HCT116 (cell line): ENCODE measurements around the gene SLC25A21. TPM values are rescaled to one million over a fixed set of nuclear protein-coding genes. Genes with fewer than 3 reads are reported as not detected.
"Not testable (repeated sequence)": the region's sequence is repeated elsewhere in the genome, so short reads cannot be mapped to it uniquely, and the experiment has no call there.

Source experiments
- ATAC-seq: fragments of 200-7000 bp; cut with Tn5 transposase; 2 replicates; pipeline ENCODE4 v1.9.1; 2020; ENCODE audit warnings: mild to moderate bottlenecking, moderate library complexity
- BruUV-seq: library from RNA; stranded (reverse); fragments of 400-500 nt; replicated peaks from 2 replicates; lab custom pipeline; 2021; lab: Mats Ljungman, UMichigan
- CTCF ChIA-PET: fragments of 300-600 bp; sonication (Branson Sonifier 250); formaldehyde crosslinking; loops from one replicate; lab custom pipeline; 2021; ENCODE audit warnings: antibody characterized with exemption; lab: Charles Lee
- POLR2A ChIA-PET: fragments of 300-600, 350-600 bp; sonication (Branson Sonifier 250); formaldehyde crosslinking; loops from one replicate; lab custom pipeline; 2021; ENCODE audit warnings: antibody characterized with exemption; lab: Charles Lee
- RAD21 ChIA-PET, 2 experiments: fragments of 300-600 bp; sonication (Branson Sonifier 250); formaldehyde crosslinking; loops; one replicate each; lab custom pipeline; 2023; ENCODE audit warnings: low total read pairs in 2 of 2; ENCODE audit not compliant: uncharacterized antibody in 2 of 2, unreplicated experiment in 2 of 2, low non-redundant PET in 1 of 2; lab: Charles Lee
- DNase-seq: peaks from one replicate; pipeline ENCODE4 v3.0.0-alpha.2; 2010; ENCODE audit warnings: low read depth, low spot score
- H2AFZ ChIP-seq: fragments of 200-600 bp; shearing (Covaris generic), sonication (generic); 2 replicates; pipeline ENCODE4 v1.6.1; 2017; ENCODE audit warnings: low read depth, mixed run types, mixed read lengths, antibody characterized with exemption, low read length; ENCODE audit not compliant: poor library complexity, severe bottlenecking
- H3K27ac ChIP-seq: 2 replicates; pipeline ENCODE4 v1.5.1; 2012; ENCODE audit warnings: low read depth, low read length
- H3K27me3 ChIP-seq: fragments of 200-600 bp; sonication (generic); 2 replicates; pipeline ENCODE4 v1.6.1; 2016; ENCODE audit warnings: mixed run types, low read length, mixed read lengths; ENCODE audit not compliant: insufficient read depth
- H3K36me3 ChIP-seq, 2 experiments: fragments of 200-500 bp in 1 of 2; fragments of 200-600 bp in 1 of 2; sonication (Bioruptor generic) in 1 of 2; sonication (generic) in 1 of 2; 2 replicates each; pipeline versions ENCODE4 v1.5.1 to v1.6.1; 2014 to 2016; ENCODE audit warnings: low read length in 2 of 2, inconsistent platforms in 1 of 2, mixed read lengths in 1 of 2, mixed run types in 1 of 2; ENCODE audit not compliant: insufficient read depth in 2 of 2, control insufficient read depth in 1 of 2
- H3K4me1 ChIP-seq, 2 experiments: fragments of 200-600 bp in 1 of 2; sonication (generic) in 1 of 2; 2 replicates each; pipeline versions ENCODE4 v1.5.1 to v1.6.1; 2012 to 2017; ENCODE audit warnings: low read length in 2 of 2, inconsistent platforms in 1 of 2, mild to moderate bottlenecking in 1 of 2, mixed read lengths in 1 of 2, mixed run types in 1 of 2, moderate library complexity in 1 of 2; ENCODE audit not compliant: insufficient read depth in 2 of 2, control insufficient read depth in 1 of 2
- H3K4me2 ChIP-seq: fragments of 200-600 bp; sonication (generic); 2 replicates; pipeline ENCODE4 v1.6.1; 2017; ENCODE audit warnings: mixed run types, low read length, mixed read lengths
- H3K4me3 ChIP-seq, 2 experiments: fragments of 200-600 bp in 1 of 2; sonication (generic) in 1 of 2; replicated peaks in 1 of 2; 2 replicates each; pipeline ENCODE4 v1.5.1; 2011 to 2016; ENCODE audit warnings: low read length in 2 of 2, control low read depth in 1 of 2, low read depth in 1 of 2, mild to moderate bottlenecking in 1 of 2, mixed read lengths in 1 of 2, mixed run types in 1 of 2
- H3K79me2 ChIP-seq: fragments of 200-600 bp; sonication (generic); 2 replicates; pipeline ENCODE4 v1.6.1; 2017; ENCODE audit warnings: mild to moderate bottlenecking, mixed run types, low read length, moderate library complexity, mixed read lengths; ENCODE audit not compliant: insufficient read depth
- H3K9ac ChIP-seq: fragments of 200-600 bp; sonication (generic); 2 replicates; pipeline ENCODE4 v1.6.1; 2016; ENCODE audit warnings: low read length, mixed read lengths
- H3K9me2 ChIP-seq: fragments of 200-600 bp; sonication (generic), shearing (Covaris generic); 2 replicates; pipeline ENCODE4 v1.6.1; 2017; ENCODE audit warnings: mixed run types, mild to moderate bottlenecking, moderate library complexity; ENCODE audit not compliant: insufficient read depth
- H3K9me3 ChIP-seq, 2 experiments: fragments of 200-500 bp in 1 of 2; fragments of 200-600 bp in 1 of 2; sonication (Bioruptor generic) in 1 of 2; sonication (generic) in 1 of 2; 2 replicates each; pipeline ENCODE4 v1.6.1; 2014 to 2017; ENCODE audit warnings: low read length in 2 of 2, mixed read lengths in 2 of 2, inconsistent platforms in 1 of 2, low read depth in 1 of 2, mild to moderate bottlenecking in 1 of 2, mixed run types in 1 of 2, moderate library complexity in 1 of 2; ENCODE audit not compliant: control insufficient read depth in 1 of 2, insufficient read depth in 1 of 2
- H4K20me1 ChIP-seq: fragments of 200-600 bp; sonication (generic), shearing (Covaris generic); 2 replicates; pipeline ENCODE4 v1.6.1; 2017; ENCODE audit warnings: mixed run types, mild to moderate bottlenecking, moderate library complexity; ENCODE audit not compliant: insufficient read depth
- ATF3 ChIP-seq: IDR thresholded peaks from 2 replicates; pipeline ENCODE4 v1.6.1; 2012
- CBX3 ChIP-seq: IDR thresholded peaks from 2 replicates; pipeline ENCODE4 v1.6.1; 2012; ENCODE audit warnings: low read depth
- CEBPB ChIP-seq: IDR thresholded peaks from 2 replicates; pipeline ENCODE4 v1.6.1; 2012; ENCODE audit warnings: low read depth
- CTCF ChIP-seq, 3 experiments: fragments of 200-600 bp in 1 of 3; sonication (generic) in 1 of 3; IDR thresholded peaks in 2 of 3; conservative IDR thresholded peaks in 1 of 3; 2 replicates each; pipeline ENCODE4 v1.5.1; 2012 to 2017; ENCODE audit warnings: low read depth in 2 of 3, low read length in 2 of 3, antibody characterized with exemption in 1 of 3, borderline replicate concordance in 1 of 3, control low read depth in 1 of 3, mild to moderate bottlenecking in 1 of 3, mixed read lengths in 1 of 3, mixed run types in 1 of 3, moderate library complexity in 1 of 3; ENCODE audit not compliant: insufficient read depth in 1 of 3
- EGR1 ChIP-seq: IDR thresholded peaks from 2 replicates; pipeline ENCODE4 v1.6.1; 2012; ENCODE audit warnings: low read depth
- EZH2 ChIP-seq: fragments of 200-600 bp; sonication (generic); IDR thresholded peaks from 2 replicates; pipeline ENCODE4 v1.6.1; 2017; ENCODE audit warnings: antibody characterized with exemption, mixed run types
- FOSL1 ChIP-seq: IDR thresholded peaks from 2 replicates; pipeline ENCODE4 v1.6.1; 2012; ENCODE audit warnings: low read depth
- POLR2A ChIP-seq: IDR thresholded peaks from 2 replicates; pipeline ENCODE4 v1.7.0; 2011; ENCODE audit warnings: borderline replicate concordance; ENCODE audit not compliant: insufficient read depth, insufficient read length; ENCODE audit errors: extremely low read depth
- RAD21 ChIP-seq: IDR thresholded peaks from 2 replicates; pipeline ENCODE4 v1.6.1; 2012; ENCODE audit warnings: low read depth, mild to moderate bottlenecking
- SRF ChIP-seq: IDR thresholded peaks from 2 replicates; pipeline ENCODE4 v1.6.1; 2012; ENCODE audit warnings: low read depth
- YY1 ChIP-seq: IDR thresholded peaks from 2 replicates; pipeline ENCODE4 v1.6.1; 2011; ENCODE audit warnings: low read length, low read depth, moderate library complexity, mild to moderate bottlenecking; ENCODE audit not compliant: insufficient replicate concordance; ENCODE audit errors: extremely low read depth
- ZFX ChIP-seq: fragments of 450-650 bp; IDR thresholded peaks from 2 replicates; pipeline ENCODE4 v1.6.1; 2017
- intact Hi-C: fragments of 100-400 bp; cut with micrococcal nuclease; formaldehyde crosslinking; loops from 2 replicates; pipeline ENCODE4 v1.10.0; 2022
- total RNA-seq: library from RNA; stranded (reverse); gene quantifications from one replicate; pipeline ENCODE4 v1.2.1, GENCODE V29; 2021; ENCODE audit not compliant: unreplicated experiment
- TF ChIP-seq, protein P1 (sequence below): IDR thresholded peaks from 2 replicates; pipeline ENCODE4 v1.6.1; 2012

The SLC25A21 gene
- total RNA-seq, 1 experiment from 2014 or later: 3.5 TPM

DNA sequence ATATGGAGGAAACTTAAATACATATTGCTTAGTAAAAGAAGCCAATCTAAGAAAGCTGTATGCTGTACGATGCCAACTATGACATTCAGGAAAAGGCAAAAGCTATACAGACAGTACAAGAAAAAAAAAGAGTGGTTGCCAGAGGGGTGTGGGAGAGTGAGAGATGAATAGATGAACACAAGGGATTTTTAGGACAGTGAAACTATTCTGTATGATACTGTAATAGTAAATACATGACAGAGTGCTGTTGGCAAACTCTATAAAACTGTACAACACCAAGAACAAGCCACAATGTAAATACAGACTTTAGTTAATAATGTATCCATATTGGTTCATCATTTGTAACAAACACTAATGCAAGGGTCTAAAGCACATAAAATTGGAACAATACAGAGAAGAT is 14.5 kb upstream of the SLC25A21 start:
- CTCF ChIA-PET: no interaction called here
- POLR2A ChIA-PET: no interaction called here
- intact Hi-C loops: no loop called here
- no peaks in the 10 kb centered on the region for H3K79me2 ChIP-seq
- H3K9ac ChIP-seq: no peak overlapping the region
- H3K4me3 ChIP-seq: no peak overlapping the region
- H3K4me2 ChIP-seq: no peak overlapping the region
- no peak overlapping the region for H3K27ac ChIP-seq
- H3K9me3 ChIP-seq: no peaks in the 10 kb centered on the region
- H3K9me2 ChIP-seq: no peaks in the 10 kb centered on the region
- no peaks in the 10 kb centered on the region for H3K27me3 ChIP-seq
- BruUV-seq: no TSS peak
- ATAC-seq: no peak
- H3K36me3 ChIP-seq: no peaks in the 10 kb centered on the region
- no peaks in the 10 kb centered on the region for H3K4me1 ChIP-seq
- H2AFZ ChIP-seq: no peak overlapping the region
- TF ChIP-seq CBX3 (no peak), EGR1 (no peak), YY1 (no peak), ZFX (no peak), SRF (no peak), CEBPB (no peak), ATF3 (no peak), FOSL1 (no peak), POLR2A (no peak), RAD21 (no peak), EZH2 (no peak)
- TF ChIP-seq, protein P1, sequence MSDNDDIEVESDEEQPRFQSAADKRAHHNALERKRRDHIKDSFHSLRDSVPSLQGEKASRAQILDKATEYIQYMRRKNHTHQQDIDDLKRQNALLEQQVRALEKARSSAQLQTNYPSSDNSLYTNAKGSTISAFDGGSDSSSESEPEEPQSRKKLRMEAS: no peak
- DNase-seq: no peak
- RAD21 ChIA-PET: no interaction called here
- no peaks in the 10 kb centered on the region for H4K20me1 ChIP-seq

GRCh38 chr14:37185670-37186069 is 13.3 kb upstream of the SLC25A21 start:
- no peak overlapping the region for H3K9ac ChIP-seq
- CTCF ChIA-PET: no interaction called here
- BruUV-seq: no TSS peak
- no peaks in the 10 kb centered on the region for H3K36me3 ChIP-seq
- RAD21 ChIA-PET: no interaction called here
- no peak overlapping the region for H3K27ac ChIP-seq
- H3K4me2 ChIP-seq: no peak overlapping the region
- H4K20me1 ChIP-seq: no peaks in the 10 kb centered on the region
- POLR2A ChIA-PET: no interaction called here
- no peaks in the 10 kb centered on the region for H3K4me1 ChIP-seq
- no peaks in the 10 kb centered on the region for H3K9me2 ChIP-seq
- DNase-seq: no peak
- no peak overlapping the region for H2AFZ ChIP-seq
- TF ChIP-seq POLR2A: no peak
- no peak for TF ChIP-seq ATF3
- TF ChIP-seq SRF: no peak
- no peak for TF ChIP-seq CTCF (IDR thresholded peaks at IDR 0.05 in 2 of 3, conservative IDR thresholded peaks at IDR 0.05 in 1 of 3; ENCODE audit: borderline replicate concordance in 1 of 3, insufficient read depth in 1 of 3, low read depth in 2 of 3, low read length in 2 of 3)
- no peak for TF ChIP-seq RAD21
- TF ChIP-seq YY1: no peak
- TF ChIP-seq, all 23 proteins: peak for 0
- H3K79me2 ChIP-seq: no peaks in the 10 kb centered on the region
- H3K27me3 ChIP-seq: no peaks in the 10 kb centered on the region
- intact Hi-C loops: no loop called here
- no peak overlapping the region for H3K4me3 ChIP-seq
- ATAC-seq: no peak
- H3K9me3 ChIP-seq: no peaks in the 10 kb centered on the region

- H2AFZ ChIP-seq, H3K4me3 ChIP-seq, H3K9ac ChIP-seq, POLR2A ChIA-PET, H3K4me1 ChIP-seq, H3K4me2 ChIP-seq, H3K27ac ChIP-seq, H4K20me1 ChIP-seq, H3K79me2 ChIP-seq, H3K9me2 ChIP-seq, H3K27me3 ChIP-seq, H3K9me3 ChIP-seq, CTCF ChIA-PET, intact Hi-C loops, H3K36me3 ChIP-seq, DNase-seq, RAD21 ChIA-PET, ATAC-seq, BruUV-seq: not testable (repeated sequence)
Observed at GRCh38 chr14:37184520-37184919, 12.1 kb upstream of the SLC25A21 start.
